PFSK-1 (cell line): Measurements from ENCODE around the gene IFTAP.

ENCODE experiments used
- FOXP2 ChIP-seq: optimal IDR thresholded peaks from 2 replicates; pipeline ENCODE3; 2011; ENCODE audit warnings: borderline replicate concordance, control low read depth, inconsistent platforms; ENCODE audit not compliant: insufficient read depth; ENCODE audit errors: extremely low read length, extremely low read depth
- POLR2AphosphoS5 ChIP-seq: IDR thresholded peaks from 2 replicates; pipeline ENCODE4 v1.6.1; 2012; ENCODE audit warnings: low read depth, mild to moderate bottlenecking, control low read depth, low read length, moderate library complexity
- REST ChIP-seq, 2 experiments: IDR thresholded peaks; 2 replicates each; pipeline versions ENCODE4 v1.6.1 to v1.8.0; 2011 to 2012; ENCODE audit warnings: low read depth in 2 of 2, low read length in 2 of 2, control low read depth in 1 of 2, inconsistent platforms in 1 of 2, mild to moderate bottlenecking in 1 of 2, moderate library complexity in 1 of 2; ENCODE audit not compliant: insufficient read depth in 1 of 2
- SIN3A ChIP-seq: IDR thresholded peaks from 2 replicates; pipeline ENCODE4 v1.6.1; 2012; ENCODE audit warnings: mild to moderate bottlenecking, low read length, moderate library complexity, borderline replicate concordance; ENCODE audit not compliant: insufficient read depth
- TAF1 ChIP-seq: IDR thresholded peaks from 2 replicates; pipeline ENCODE4 v1.6.1; 2012; ENCODE audit warnings: low read length, control low read depth, borderline replicate concordance; ENCODE audit not compliant: insufficient read depth

- TF ChIP-seq POLR2AphosphoS5 (no peak), REST (IDR thresholded peaks at IDR 0.05; ENCODE audit: insufficient read depth in 1 of 2, low read depth in 2 of 2, low read length in 2 of 2) (no peak), SIN3A (no peak), TAF1 (no peak), FOXP2 (no peak)
These were observed 90.8 kb downstream of the IFTAP start for GRCh38 chr11:36684840-36685801.
